ENCODE measurements around the gene ATPAF1. TPM values are rescaled to one million over a fixed set of nuclear protein-coding genes. Genes with fewer than 3 reads are reported as not detected.

ATPAF1 gene
- total and polyA plus RNA-seq, 3 donors from 2014 or later: 76.7 to 98.9 (median 85.9) TPM

- Histone ChIP-seq H3K4me1 (no peaks in the 10 kb centered on the region), H3K4me3 (no peak overlapping the region), H3K27me3 (no peaks in the 10 kb centered on the region), H3K36me3 (ENCODE audit: low read depth, missing control alignments) (no peaks in the 10 kb centered on the region), H3K9me3 (no peaks in the 10 kb centered on the region), H3K27ac (no peak overlapping the region)
- 83 to 91% methylated on average over 1 of the region's 1 CpG for WGBS, 2 donors
- intact Hi-C loops (cut with DNase I; ENCODE audit: low total_unique reads): no loop called here
- DNase-seq: no peak
- TF ChIP-seq POLR2A (IDR thresholded peaks at IDR 0.05) (no peak), CTCF (IDR thresholded peaks at IDR 0.05) (no peak)
Observed at GRCh38 chr1:46675549-46676314, 7.6 kb upstream of the ATPAF1 start.

GRCh38 chr1:46673749-46674182 lies 5.6 kb upstream of the ATPAF1 start:
- H3K36me3 ChIP-seq (ENCODE audit: low read depth, missing control alignments): no peaks in the 10 kb centered on the region
- TF ChIP-seq POLR2A (IDR thresholded peaks at IDR 0.05) (no peak), CTCF (IDR thresholded peaks at IDR 0.05) (no peak)
- no peaks in the 10 kb centered on the region for H3K4me1 ChIP-seq
- H3K9me3 ChIP-seq: no peaks in the 10 kb centered on the region
- H3K27me3 ChIP-seq: no peaks in the 10 kb centered on the region
- H3K4me3 ChIP-seq: no peak overlapping the region
- intact Hi-C loops (cut with DNase I; ENCODE audit: low total_unique reads): no loop called here
- WGBS, 2 donors: 76 to 95% methylated on average over 4 of the region's 4 CpGs
- DNase-seq: no peak
- H3K27ac ChIP-seq: no peak overlapping the region

GRCh38 chr1:46672696-46673095 lies 4.5 kb upstream of the ATPAF1 start:
- Histone ChIP-seq H3K9me3 (no peaks in the 10 kb centered on the region), H3K27me3 (no peaks in the 10 kb centered on the region), H3K4me3 (no peak overlapping the region), H3K36me3 (ENCODE audit: low read depth, missing control alignments) (no peaks in the 10 kb centered on the region), H3K4me1 (no peaks in the 10 kb centered on the region), H3K27ac (no peak overlapping the region)
- 74 to 75% methylated on average over 8 of the region's 8 CpGs for WGBS, 2 donors
- DNase-seq: no peak
- intact Hi-C loops (cut with DNase I; ENCODE audit: low total_unique reads): no loop called here
- TF ChIP-seq CTCF (IDR thresholded peaks at IDR 0.05) (no peak), POLR2A (IDR thresholded peaks at IDR 0.05) (no peak)

GRCh38 chr1:46671554-46671953 lies 3.4 kb upstream of the ATPAF1 start, which contains the start of gene TEX38:
TSS of gene TEX38 (plus strand) at chr1:46671854. CDS start at chr1:46671935, 81 bp downstream.
- no peak for DNase-seq
- intact Hi-C loops (cut with DNase I; ENCODE audit: low total_unique reads): no loop called here
- TF ChIP-seq POLR2A (IDR thresholded peaks at IDR 0.05) (no peak), CTCF (IDR thresholded peaks at IDR 0.05) (no peak)

GRCh38 chr1:46670134-46670533 lies 2.0 kb upstream of the ATPAF1 start:
- peaks cover 10% of the 10 kb centered on the region for H3K4me1 ChIP-seq
- H3K4me3 ChIP-seq: no peak overlapping the region
- H3K36me3 ChIP-seq (ENCODE audit: low read depth, missing control alignments): no peaks in the 10 kb centered on the region
- no peak for DNase-seq
- intact Hi-C loops (cut with DNase I; ENCODE audit: low total_unique reads): no loop called here
- H3K9me3 ChIP-seq: no peaks in the 10 kb centered on the region
- no peak for TF ChIP-seq POLR2A (IDR thresholded peaks at IDR 0.05)
- TF ChIP-seq CTCF (IDR thresholded peaks at IDR 0.05): no peak
- 80 to 96% methylated on average over 1 of the region's 1 CpG for WGBS, 2 donors
- no peak overlapping the region for H3K27ac ChIP-seq
- no peaks in the 10 kb centered on the region for H3K27me3 ChIP-seq

More at GRCh38 chr1:46671554-46671953, 3.4 kb upstream of the ATPAF1 start, which contains the start of gene TEX38:
- H3K36me3 ChIP-seq (ENCODE audit: low read depth, missing control alignments): no peaks in the 10 kb centered on the region
- H3K9me3 ChIP-seq: no peaks in the 10 kb centered on the region
- H3K27me3 ChIP-seq: no peaks in the 10 kb centered on the region
- H3K4me3 ChIP-seq: no peak within 1 kb of the TSS
- WGBS, 2 donors: 96 to 98% methylated on average over 2 to 3 of the region's 3 CpGs
- H3K27ac ChIP-seq: no peak within 1 kb of the TSS
- H3K4me1 ChIP-seq: peaks cover 8% of the 10 kb centered on the region

All from testis (tissue), 3 donors.